Ectodermal cell (in vitro differentiated cells): ENCODE measurements around the gene CRTC1.
"Not testable (repeated sequence)": the region's sequence is repeated elsewhere in the genome, so short reads cannot be mapped to it uniquely, and the experiment has no call there.

ENCODE experiments used
- H3K27ac ChIP-seq: 2 replicates; pipeline ENCODE4 v1.7.0; 2013; ENCODE audit warnings: mild to moderate bottlenecking, low read depth, low read length; ENCODE audit not compliant: insufficient read depth, poor library complexity, severe bottlenecking
- H3K27me3 ChIP-seq: 2 replicates; pipeline ENCODE4 v1.7.0; 2013; ENCODE audit warnings: mild to moderate bottlenecking, low read length; ENCODE audit not compliant: insufficient read depth, control insufficient read depth, poor library complexity, severe bottlenecking
- H3K36me3 ChIP-seq: one replicate; pipeline ENCODE4 v1.7.0; 2013; ENCODE audit warnings: low read length; ENCODE audit not compliant: control insufficient read depth, insufficient read depth
- H3K4me1 ChIP-seq: one replicate; pipeline ENCODE4 v1.7.0; 2013; ENCODE audit warnings: low read length; ENCODE audit not compliant: control insufficient read depth, insufficient read depth
- H3K4me3 ChIP-seq: 2 replicates; pipeline ENCODE4 v1.7.0; 2013; ENCODE audit warnings: low read depth, low read length, control low read depth; ENCODE audit not compliant: insufficient read depth
- H3K9me3 ChIP-seq: 2 replicates; pipeline ENCODE4 v1.7.0; 2013; ENCODE audit warnings: mild to moderate bottlenecking, low read length, moderate library complexity; ENCODE audit not compliant: control insufficient read depth
- WGBS, 2 experiments: methylation state at CpG; one replicate each; pipeline ENCODE4 v1.1.7; 2013; ENCODE audit warnings: missing lambda C conversion rate in 2 of 2; 5-methylcytosine and 5-hydroxymethylcytosine counted together

CRTC1 gene

DNA sequence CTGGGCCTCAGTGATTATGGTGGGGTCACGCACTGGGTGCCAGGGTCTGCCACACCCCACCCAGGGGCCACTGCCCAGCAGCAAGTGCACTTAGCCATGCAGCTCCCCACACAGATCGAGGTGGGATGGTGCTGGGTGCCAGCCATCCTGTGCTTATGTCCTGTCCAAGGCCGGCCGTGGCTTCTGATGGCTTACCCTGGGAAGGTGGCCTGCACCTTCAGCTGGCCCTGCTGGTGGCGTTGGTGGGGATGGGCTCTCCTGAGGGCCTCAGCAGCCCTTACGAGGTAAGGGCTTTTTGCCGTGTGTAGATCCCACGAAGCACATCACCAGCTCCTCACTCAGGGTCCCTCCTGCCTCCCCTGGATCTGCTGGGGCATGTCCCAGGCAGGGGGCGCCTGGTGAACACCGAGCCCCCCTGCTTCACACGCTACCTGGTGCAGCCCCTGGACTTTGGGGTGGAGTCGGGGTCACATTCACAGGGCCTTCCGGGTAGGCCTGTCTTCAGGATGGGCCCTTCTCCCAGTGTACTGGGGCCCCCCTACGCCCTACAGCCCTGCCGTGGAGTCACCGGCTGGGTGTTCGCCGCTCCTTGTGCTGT lies 46.6 kb downstream of the CRTC1 start:
- no peak overlapping the region for H3K27ac ChIP-seq
- H3K36me3 ChIP-seq: no peaks in the 10 kb centered on the region
- no peaks in the 10 kb centered on the region for H3K9me3 ChIP-seq
- WGBS, 2 experiments: 95 to 97% methylated on average over 18 of the region's 18 CpGs
- H3K4me3 ChIP-seq: no peak overlapping the region
- H3K4me1 ChIP-seq: no peaks in the 10 kb centered on the region
- no peaks in the 10 kb centered on the region for H3K27me3 ChIP-seq

GRCh38 chr19:18730885-18731513 lies 47.5 kb downstream of the CRTC1 start:
- Histone ChIP-seq H3K27me3 (no peaks in the 10 kb centered on the region), H3K9me3 (no peaks in the 10 kb centered on the region), H3K4me1 (no peaks in the 10 kb centered on the region), H3K27ac (no peak overlapping the region), H3K4me3 (no peak overlapping the region), H3K36me3 (no peaks in the 10 kb centered on the region)
- WGBS, 2 experiments: 91 to 93% methylated on average over 11 of the region's 11 CpGs

DNA sequence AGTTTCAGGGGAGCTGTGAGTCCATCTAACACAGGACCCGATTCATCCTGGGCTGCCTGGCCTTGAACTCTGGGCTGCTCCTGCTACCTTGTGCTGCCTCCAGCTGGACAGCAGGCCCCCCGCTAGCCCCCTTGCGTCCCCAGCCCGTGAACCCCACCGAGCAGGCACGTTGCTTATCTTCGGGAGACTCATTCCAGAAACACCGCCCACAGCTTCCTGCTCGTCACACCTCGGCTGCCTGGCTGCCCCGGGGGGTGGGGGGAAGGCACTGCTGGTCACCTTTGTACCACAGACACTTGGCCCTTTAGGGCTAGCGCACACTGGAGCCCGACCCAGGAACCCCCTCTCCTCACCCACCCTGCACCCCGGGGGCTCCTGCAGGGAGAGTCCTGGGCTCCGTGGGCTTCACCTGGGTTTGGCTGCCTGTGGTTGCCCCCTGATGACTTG lies 48.1 kb downstream of the CRTC1 start:
- H3K4me3 ChIP-seq: no peak overlapping the region
- 83 to 84% methylated on average over 15 of the region's 15 CpGs for WGBS, 2 experiments
- no peaks in the 10 kb centered on the region for H3K9me3 ChIP-seq
- no peaks in the 10 kb centered on the region for H3K27me3 ChIP-seq
- H3K27ac ChIP-seq: no peak overlapping the region
- peaks cover 2% of the 10 kb centered on the region for H3K4me1 ChIP-seq
- H3K36me3 ChIP-seq: no peaks in the 10 kb centered on the region

DNA sequence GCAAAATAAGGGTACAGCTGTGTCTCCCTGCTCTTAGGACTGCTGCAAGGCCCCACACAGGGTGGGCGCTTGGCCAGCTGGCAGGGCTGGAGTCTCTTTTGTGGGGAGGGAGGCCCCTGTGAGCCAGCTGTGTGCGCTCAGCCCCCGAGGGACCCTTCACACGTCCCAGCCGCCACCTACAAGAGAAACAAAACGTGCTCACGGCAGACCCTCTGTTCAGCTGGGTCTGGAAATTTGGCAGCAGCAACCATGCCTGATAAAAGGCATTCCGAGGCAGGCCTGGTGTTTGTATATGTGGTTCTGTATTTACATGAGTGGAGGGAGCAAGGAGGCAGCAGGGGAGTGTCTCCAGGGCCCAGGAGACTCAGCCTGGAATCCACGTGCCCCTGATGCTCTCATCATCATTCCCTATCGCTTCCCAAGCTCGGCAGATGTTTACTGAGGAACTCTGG lies 49.7 kb downstream of the CRTC1 start:
- H3K4me1 ChIP-seq: peaks cover 11% of the 10 kb centered on the region
- WGBS, 2 experiments: 85 to 92% methylated on average over 11 of the region's 11 CpGs
- no peak overlapping the region for H3K4me3 ChIP-seq
- H3K27ac ChIP-seq: no peak overlapping the region
- no peaks in the 10 kb centered on the region for H3K27me3 ChIP-seq
- no peaks in the 10 kb centered on the region for H3K9me3 ChIP-seq
- H3K36me3 ChIP-seq: no peaks in the 10 kb centered on the region

DNA sequence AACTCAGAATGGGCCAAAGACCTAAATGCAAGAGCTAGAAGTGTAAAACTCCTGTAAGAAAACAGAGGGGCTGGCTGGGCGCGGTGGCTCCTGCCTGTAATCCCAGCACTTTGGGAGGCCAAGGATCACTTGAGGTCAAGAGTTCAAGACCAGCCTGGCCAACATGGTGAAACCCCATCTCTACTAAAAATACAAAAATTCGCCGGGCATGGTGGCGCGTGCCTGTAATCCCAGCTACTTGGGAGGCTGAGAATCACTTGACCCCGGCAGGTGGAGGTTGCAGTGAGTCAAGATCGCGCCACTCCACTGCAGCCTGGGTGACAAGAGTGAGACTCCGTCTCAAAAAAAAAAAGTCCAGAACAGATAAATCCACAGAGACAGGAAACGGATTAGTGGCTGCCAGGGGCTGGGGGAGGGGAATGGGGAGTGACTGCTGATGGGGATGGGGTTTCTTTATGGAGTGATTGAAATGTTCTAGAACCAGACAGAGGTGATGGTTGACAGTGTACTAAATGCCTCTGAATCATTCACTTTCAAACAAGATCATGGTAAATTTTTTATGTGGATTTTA lies 50.4 kb downstream of the CRTC1 start:
- not testable (repeated sequence) for H3K4me3 ChIP-seq, H3K27ac ChIP-seq, H3K36me3 ChIP-seq, H3K27me3 ChIP-seq, H3K9me3 ChIP-seq
- H3K4me1 ChIP-seq: peaks cover 11% of the 10 kb centered on the region
- 90 to 95% methylated on average over 11 of the region's 11 CpGs for WGBS, 2 experiments

- WGBS, 2 experiments: 94% methylated on average over 14 of the region's 14 CpGs
Observed at GRCh38 chr19:18735324-18735723, 51.8 kb downstream of the CRTC1 start.

GRCh38 chr19:18735752-18736151 lies 52.3 kb downstream of the CRTC1 start:
- no peak overlapping the region for H3K27ac ChIP-seq

More at GRCh38 chr19:18735324-18735723, 51.8 kb downstream of the CRTC1 start:
- Histone ChIP-seq H3K27ac (no peak overlapping the region), H3K36me3 (no peaks in the 10 kb centered on the region), H3K27me3 (no peaks in the 10 kb centered on the region), H3K4me1 (peaks cover 13% of the 10 kb centered on the region), H3K4me3 (no peak overlapping the region), H3K9me3 (no peaks in the 10 kb centered on the region)

GRCh38 chr19:18736415-18737336 lies 53.2 kb downstream of the CRTC1 start:
- peaks cover 23% of the 10 kb centered on the region for H3K4me1 ChIP-seq
- no peak overlapping the region for H3K27ac ChIP-seq
- 92 to 94% methylated on average over 27 of the region's 27 CpGs for WGBS, 2 experiments

More at GRCh38 chr19:18735752-18736151, 52.3 kb downstream of the CRTC1 start:
- Histone ChIP-seq H3K4me1 (peaks cover 17% of the 10 kb centered on the region), H3K9me3 (no peaks in the 10 kb centered on the region), H3K36me3 (no peaks in the 10 kb centered on the region), H3K4me3 (no peak overlapping the region), H3K27me3 (no peaks in the 10 kb centered on the region)
- 92 to 94% methylated on average over 9 of the region's 9 CpGs for WGBS, 2 experiments

GRCh38 chr19:18737337-18737953 lies 54.0 kb downstream of the CRTC1 start:
- H3K27ac ChIP-seq: peak overlapping the region; percentile 36
- no peaks in the 10 kb centered on the region for H3K36me3 ChIP-seq
- no peak overlapping the region for H3K4me3 ChIP-seq
- WGBS, 2 experiments: 48 to 53% methylated on average over 9 to 10 of the region's 10 CpGs
- no peaks in the 10 kb centered on the region for H3K9me3 ChIP-seq
- H3K27me3 ChIP-seq: no peaks in the 10 kb centered on the region
- H3K4me1 ChIP-seq: peaks cover 24% of the 10 kb centered on the region

More at GRCh38 chr19:18736415-18737336, 53.2 kb downstream of the CRTC1 start:
- H3K9me3 ChIP-seq: no peaks in the 10 kb centered on the region
- no peaks in the 10 kb centered on the region for H3K27me3 ChIP-seq
- no peak overlapping the region for H3K4me3 ChIP-seq
- no peaks in the 10 kb centered on the region for H3K36me3 ChIP-seq
